IMR-90 (cell line): Measurements from ENCODE around the gene ZNF821. TPM values are rescaled to one million over a fixed set of nuclear protein-coding genes. Genes with fewer than 3 reads are reported as not detected.

Experiments
- ATAC-seq: fragments of 200-7000 bp; cut with Tn5 transposase; 2 replicates; pipeline ENCODE4 v1.9.1; 2020; ENCODE audit warnings: low read depth, mild to moderate bottlenecking, moderate library complexity
- BruUV-seq: library from RNA; stranded (reverse); fragments of 400-500 nt; replicated peaks from 2 replicates; lab custom pipeline; 2021; lab: Mats Ljungman, UMichigan
- CTCF ChIA-PET: fragments of 300-600 bp; formaldehyde crosslinking; extraction: SDS; loops from one replicate; lab custom pipeline; 2021; ENCODE audit warnings: antibody characterized with exemption; lab: Yijun Ruan, JAX
- POLR2A ChIA-PET: fragments of 300-600 bp; sonication (Branson Sonifier 250); formaldehyde crosslinking; loops from one replicate; lab custom pipeline; 2022; ENCODE audit warnings: antibody characterized with exemption; ENCODE audit not compliant: unreplicated experiment; lab: Charles Lee
- DNase-seq: peaks from one replicate; pipeline ENCODE4 v3.0.0; 2013
- H2AFZ ChIP-seq: replicated peaks from 2 replicates; pipeline ENCODE3; 2013; ENCODE audit warnings: low read length, mild to moderate bottlenecking; ENCODE audit not compliant: poor library complexity
- H2AK5ac ChIP-seq: 2 replicates; pipeline ENCODE4 v1.6.1; 2013; ENCODE audit warnings: low read depth, low read length, inconsistent platforms
- H2AK9ac ChIP-seq: replicated peaks from 2 replicates; pipeline ENCODE3; 2013; ENCODE audit warnings: mild to moderate bottlenecking, low read depth, low read length, moderate library complexity; ENCODE audit not compliant: poor library complexity
- H2BK120ac ChIP-seq: 2 replicates; pipeline ENCODE4 v1.6.1; 2013; ENCODE audit warnings: low read depth, low read length, inconsistent platforms
- H2BK15ac ChIP-seq: 3 replicates; pipeline ENCODE4 v1.6.1; 2013; ENCODE audit warnings: low read depth, low read length, inconsistent platforms
- H2BK20ac ChIP-seq: 2 replicates; pipeline ENCODE4 v1.6.1; 2013; ENCODE audit warnings: low read depth, mild to moderate bottlenecking, inconsistent platforms, low read length, moderate library complexity
- H2BK5ac ChIP-seq: 2 replicates; pipeline ENCODE4 v1.6.1; 2013; ENCODE audit warnings: mild to moderate bottlenecking, low read depth, low read length, inconsistent platforms; ENCODE audit not compliant: poor library complexity, severe bottlenecking
- H3K14ac ChIP-seq: replicated peaks from 2 replicates; pipeline ENCODE4 v1.6.1; 2013; ENCODE audit warnings: low read depth, low read length, inconsistent platforms
- H3K18ac ChIP-seq: 2 replicates; pipeline ENCODE4 v1.6.1; 2013; ENCODE audit warnings: low read depth, low read length, control low read depth
- H3K23ac ChIP-seq: 2 replicates; pipeline ENCODE4 v1.6.1; 2013; ENCODE audit warnings: low read depth, low read length, inconsistent platforms
- H3K27ac ChIP-seq: 2 replicates; pipeline ENCODE4 v1.5.1; 2013; ENCODE audit warnings: mild to moderate bottlenecking, control low read depth, low read length; ENCODE audit not compliant: insufficient read depth
- H3K27me3 ChIP-seq: 2 replicates; pipeline ENCODE4 v1.6.1; 2013; ENCODE audit warnings: low read length; ENCODE audit not compliant: control insufficient read depth, insufficient read depth
- H3K36me3 ChIP-seq: 2 replicates; pipeline ENCODE4 v1.6.1; 2013; ENCODE audit warnings: low read length, mixed read lengths; ENCODE audit not compliant: control insufficient read depth, insufficient read depth
- H3K4ac ChIP-seq: 2 replicates; pipeline ENCODE4 v1.6.1; 2013; ENCODE audit warnings: low read depth, low read length, inconsistent platforms
- H3K4me1 ChIP-seq: 2 replicates; pipeline ENCODE4 v1.6.1; 2013; ENCODE audit warnings: low read length, mixed read lengths; ENCODE audit not compliant: control insufficient read depth, insufficient read depth
- H3K4me2 ChIP-seq: 2 replicates; pipeline ENCODE4 v1.6.1; 2013; ENCODE audit warnings: low read depth, mild to moderate bottlenecking, control low read depth, low read length, moderate library complexity
- H3K4me3 ChIP-seq: 2 replicates; pipeline ENCODE4 v1.5.1; 2013; ENCODE audit warnings: low read depth, mild to moderate bottlenecking, control low read depth, low read length, moderate library complexity; ENCODE audit not compliant: insufficient read depth
- H3K56ac ChIP-seq: 2 replicates; pipeline ENCODE4 v1.6.1; 2013; ENCODE audit warnings: low read length, inconsistent platforms; ENCODE audit not compliant: insufficient read depth; ENCODE audit errors: extremely low read depth
- H3K79me1 ChIP-seq, 2 experiments: 2 replicates each; pipeline ENCODE4 v1.6.1; 2013; ENCODE audit warnings: low read length in 2 of 2, inconsistent platforms in 1 of 2, low read depth in 1 of 2
- H3K9ac ChIP-seq: 2 replicates; pipeline ENCODE4 v1.6.1; 2013; ENCODE audit warnings: low read depth, low read length, control low read depth
- H3K9me1 ChIP-seq: 2 replicates; pipeline ENCODE4 v1.6.1; 2013; ENCODE audit warnings: low read length, inconsistent platforms; ENCODE audit not compliant: insufficient read depth
- H3K9me3 ChIP-seq: 2 replicates; pipeline ENCODE4 v1.6.1; 2013; ENCODE audit warnings: low read length; ENCODE audit not compliant: control insufficient read depth, insufficient read depth
- H4K20me1 ChIP-seq: 2 replicates; pipeline ENCODE4 v1.6.1; 2013; ENCODE audit warnings: low read length, inconsistent platforms; ENCODE audit not compliant: insufficient read depth
- H4K5ac ChIP-seq: 2 replicates; pipeline ENCODE4 v1.6.1; 2013; ENCODE audit warnings: mild to moderate bottlenecking, low read depth, low read length, control low read depth
- H4K8ac ChIP-seq, 2 experiments: 2 replicates each; pipeline ENCODE4 v1.6.1; 2013; ENCODE audit warnings: low read depth in 2 of 2, low read length in 2 of 2, control low read depth in 1 of 2, inconsistent platforms in 1 of 2
- H4K91ac ChIP-seq: 2 replicates; pipeline ENCODE4 v1.6.1; 2013; ENCODE audit warnings: low read depth, low read length, inconsistent platforms; ENCODE audit not compliant: insufficient read depth
- BHLHE40 ChIP-seq: fragments of 150-350 bp; IDR thresholded peaks from 2 replicates; pipeline ENCODE4 v1.6.1; 2016; ENCODE audit warnings: mild to moderate bottlenecking, low read depth, low read length
- CEBPB ChIP-seq: IDR thresholded peaks from 2 replicates; pipeline ENCODE4 v1.6.1; 2012; ENCODE audit warnings: low read depth, low read length, improper control_type of control experiment
- CHD1 ChIP-seq: IDR thresholded peaks from 2 replicates; pipeline ENCODE4 v1.6.1; 2012; ENCODE audit warnings: low read depth, low read length, improper control_type of control experiment
- CTCF ChIP-seq: conservative IDR thresholded peaks from 2 replicates; pipeline ENCODE4 v1.5.1; 2012; ENCODE audit warnings: mild to moderate bottlenecking, low read depth, low read length, improper control_type of control experiment
- ELK1 ChIP-seq: fragments of 150-350 bp; IDR thresholded peaks from 2 replicates; pipeline ENCODE4 v1.6.1; 2016; ENCODE audit warnings: low read depth, mild to moderate bottlenecking, low read length, moderate library complexity, borderline replicate concordance
- FOS ChIP-seq: fragments of 150-350 bp; IDR thresholded peaks from 2 replicates; pipeline ENCODE4 v1.6.1; 2016; ENCODE audit warnings: low read depth, low read length
- MAFK ChIP-seq: IDR thresholded peaks from 2 replicates; pipeline ENCODE4 v1.6.1; 2012; ENCODE audit warnings: low read depth, low read length, improper control_type of control experiment
- MAZ ChIP-seq: IDR thresholded peaks from 2 replicates; pipeline ENCODE4 v1.6.1; 2012; ENCODE audit warnings: low read depth, mild to moderate bottlenecking, low read length, improper control_type of control experiment, moderate library complexity, borderline replicate concordance
- MXI1 ChIP-seq: IDR thresholded peaks from 2 replicates; pipeline ENCODE4 v1.6.1; 2012; ENCODE audit warnings: low read depth, mild to moderate bottlenecking, low read length, moderate library complexity, borderline replicate concordance
- NFE2L2 ChIP-seq: fragments of 150-350 bp; IDR thresholded peaks from 2 replicates; pipeline ENCODE4 v1.6.1; 2016; ENCODE audit warnings: low read depth, mild to moderate bottlenecking, low read length
- POLR2A ChIP-seq: IDR thresholded peaks from 2 replicates; pipeline ENCODE4 v1.6.1; 2012; ENCODE audit warnings: mild to moderate bottlenecking, low read depth, low read length
- RAD21 ChIP-seq: IDR thresholded peaks from 2 replicates; pipeline ENCODE4 v1.6.1; 2012; ENCODE audit warnings: low read length, improper control_type of control experiment
- RCOR1 ChIP-seq: IDR thresholded peaks from 2 replicates; pipeline ENCODE4 v1.6.1; 2012; ENCODE audit warnings: mild to moderate bottlenecking, low read length, improper control_type of control experiment; ENCODE audit not compliant: insufficient replicate concordance
- RFX5 ChIP-seq: IDR thresholded peaks from 2 replicates; pipeline ENCODE4 v1.8.0; 2012; ENCODE audit warnings: low read depth, mild to moderate bottlenecking, low read length, moderate library complexity
- SMC3 ChIP-seq: fragments of 150-350 bp; IDR thresholded peaks from 2 replicates; pipeline ENCODE4 v1.6.1; 2016; ENCODE audit warnings: low read depth, mild to moderate bottlenecking, antibody characterized with exemption, low read length, moderate library complexity
- USF2 ChIP-seq: fragments of 150-350 bp; IDR thresholded peaks from 2 replicates; pipeline ENCODE4 v1.6.1; 2017; ENCODE audit warnings: mild to moderate bottlenecking, antibody characterized with exemption, low read length, low read depth
- WGBS, 2 experiments: methylation state at CpG; one replicate each; pipeline versions ENCODE4 v1.1.5 to v1.1.7; 2013; ENCODE audit warnings: missing lambda C conversion rate in 2 of 2; ENCODE audit not compliant: insufficient read length in 1 of 2; ENCODE audit errors: extremely low coverage in 2 of 2; 5-methylcytosine and 5-hydroxymethylcytosine counted together
- dilution Hi-C: fragments of 300-500 bp; cut with HindIII; formaldehyde crosslinking; loops from one replicate; pipeline ENCODE4 v1.14.3; 2018; ENCODE audit warnings: low sequenced_read_pairs; ENCODE audit not compliant: unreplicated experiment
- in situ Hi-C: fragments of 300-500 bp; cut with MboI; formaldehyde crosslinking; loops from 3 replicates; pipeline ENCODE4 v1.14.3; 2019; ENCODE audit warnings: low sequenced_read_pairs, inconsistent platforms, mixed read lengths
- intact Hi-C: fragments of 100-400 bp; cut with micrococcal nuclease; formaldehyde crosslinking; loops from 2 replicates; pipeline ENCODE4 v1.10.0; 2022
- polyA plus RNA-seq, 3 experiments: library from polyadenylated mRNA; depleted of rRNA; stranded (reverse); fragments of >200 nt; gene quantifications; 2 replicates each; pipeline ENCODE4 v1.2.3, GENCODE V29; 2012; ENCODE audit warnings: low replicate concordance in 1 of 3
- total RNA-seq: library from RNA; depleted of rRNA; stranded (reverse); fragments of >200 nt; gene quantifications from 2 replicates; pipeline ENCODE4 v1.2.3, GENCODE V29; 2012

The ZNF821 gene
- total and polyA plus RNA-seq, 2 of the 4 experiments (the other 2 are of a cell fraction): 5.9 to 6.0 TPM

GRCh38 chr16:71854369-71854948 lies 29.5 kb downstream of the ZNF821 start:
- Histone ChIP-seq H3K27me3 (no peaks in the 10 kb centered on the region), H2BK120ac (no peak overlapping the region), H3K9me1 (peaks cover 21% of the 10 kb centered on the region), H4K91ac (no peak overlapping the region), H4K20me1 (peaks cover 25% of the 10 kb centered on the region), H3K9me3 (no peaks in the 10 kb centered on the region), H3K4me3 (no peak overlapping the region), H2AFZ (no peak overlapping the region), H3K23ac (no peak overlapping the region), H2AK9ac (no peak overlapping the region), H2BK20ac (no peak overlapping the region), H2AK5ac (no peak overlapping the region), H3K27ac (no peak overlapping the region), H3K18ac (no peak overlapping the region), H3K4ac (no peak overlapping the region), H3K14ac (no peak overlapping the region), H2BK15ac (no peak overlapping the region), H3K56ac (no peak overlapping the region), H3K4me2 (no peak overlapping the region), H4K5ac (no peak overlapping the region), H3K36me3 (peaks cover 47% of the 10 kb centered on the region), H3K9ac (no peak overlapping the region), H3K4me1 (no peaks in the 10 kb centered on the region), H2BK5ac (no peak overlapping the region), H4K8ac (no peak overlapping the region), H3K79me1 (peaks cover 32 to 77% of the 10 kb centered on the region in 2 experiments)
- dilution Hi-C loops: no loop called here
- intact Hi-C loops: no loop called here
- in situ Hi-C loops: no loop called here
- POLR2A ChIA-PET: no interaction called here
- TF ChIP-seq RFX5: no peak
- TF ChIP-seq RAD21: no peak
- no peak for TF ChIP-seq ELK1
- no peak for TF ChIP-seq NFE2L2
- no peak for TF ChIP-seq MAFK
- no peak for TF ChIP-seq CEBPB
- TF ChIP-seq MXI1: no peak
- TF ChIP-seq CHD1: no peak
- TF ChIP-seq BHLHE40: no peak
- TF ChIP-seq CTCF: no peak
- no peak for TF ChIP-seq POLR2A
- TF ChIP-seq MAZ: no peak
- TF ChIP-seq RCOR1: no peak
- no peak for TF ChIP-seq FOS
- TF ChIP-seq USF2: no peak
- TF ChIP-seq SMC3: no peak
- ATAC-seq: no peak
- no TSS peak for BruUV-seq
- no peak for DNase-seq
- CTCF ChIA-PET: no interaction called here
- 83% methylated on average over 1 of the region's 4 CpGs; no CpG with 5 or more reads in 1 of the 2 experiments for WGBS, 2 experiments
